HG03066 (cell line): Measurements from ENCODE around the gene CYGB.

ENCODE experiments used
- ATAC-seq: cut with Tn5 transposase; IDR thresholded peaks from one replicate; pipeline ENCODE4 v1.9.1; 2021; ENCODE audit warnings: low read depth; ENCODE audit not compliant: unreplicated experiment

CYGB gene

GRCh38 chr17:76506408-76507345 is 30.8 kb downstream of the CYGB start:
- no peak for ATAC-seq

DNA sequence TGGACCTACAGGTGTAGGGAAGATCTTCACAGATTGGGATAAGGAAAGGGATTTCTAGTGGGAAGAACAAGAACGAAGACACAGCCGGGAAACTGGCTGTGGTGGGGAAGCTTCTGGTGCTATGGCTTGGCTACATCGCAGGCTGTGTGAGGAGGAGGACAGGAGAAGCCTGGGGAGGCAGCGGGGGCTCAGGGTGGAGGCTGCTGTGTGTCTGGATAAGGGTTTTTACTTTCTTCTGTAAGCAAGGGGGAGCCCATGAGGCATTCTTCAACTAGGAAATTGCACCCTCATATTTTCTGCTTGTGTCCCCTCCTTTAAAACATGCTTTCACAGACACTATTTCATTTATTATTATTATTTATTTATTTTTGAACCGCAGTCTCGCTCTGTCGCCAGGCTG is 33.4 kb downstream of the CYGB start:
- no peak for ATAC-seq

GRCh38 chr17:76502341-76503211 is 34.9 kb downstream of the CYGB start:
- ATAC-seq: no peak

GRCh38 chr17:76501827-76502307 is 35.6 kb downstream of the CYGB start:
- ATAC-seq: no peak

DNA sequence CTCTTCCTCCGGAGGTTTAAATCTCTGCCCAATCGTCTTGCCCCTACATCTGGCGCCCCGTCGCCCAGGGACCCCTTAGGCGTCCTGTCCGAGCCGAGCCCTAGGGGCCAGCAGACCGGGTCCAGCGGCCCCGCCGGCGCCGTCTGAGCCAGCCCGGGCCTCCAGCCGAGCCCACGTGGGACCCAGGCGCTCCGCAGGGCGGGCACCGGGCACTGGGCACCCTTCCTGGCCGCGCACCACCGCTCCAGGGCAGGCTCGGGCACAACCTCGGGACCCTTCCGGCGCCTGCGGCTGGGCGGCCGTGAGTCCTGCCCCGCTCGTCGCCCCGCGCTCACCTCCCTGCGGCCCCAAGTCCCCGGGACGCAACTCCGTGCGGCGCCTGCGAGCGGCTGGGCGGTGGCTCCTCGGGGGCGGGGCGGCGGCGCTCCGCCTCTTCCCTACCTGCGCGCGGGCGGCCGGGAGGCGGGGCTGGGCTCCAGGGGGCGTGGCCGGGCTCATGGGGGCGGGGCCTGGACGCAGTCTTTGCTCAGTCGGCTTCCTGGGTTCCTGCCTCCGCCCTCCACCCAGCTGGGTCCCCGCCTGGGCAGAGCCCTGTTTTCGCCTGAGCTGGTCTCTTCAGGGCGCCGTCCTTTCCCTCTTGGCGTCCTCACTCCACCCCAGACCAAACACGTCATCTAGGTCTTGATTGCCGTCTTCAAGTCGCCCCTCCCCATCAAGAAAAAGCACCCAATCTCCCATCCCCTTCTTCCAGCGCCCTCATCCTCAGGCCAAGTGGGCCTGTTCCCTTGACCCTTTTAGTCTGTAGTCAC is 36.3 kb downstream of the CYGB start, which contains the start of gene RHBDF2:
TSS of gene RHBDF2 (minus strand) at position 406 of the 809 bp plus-strand sequence. CDS start 19,899 bp downstream, outside the sequence.
- peak; percentile 54 for ATAC-seq

- ATAC-seq: peak; percentile 4
Observed at GRCh38 chr17:76500747-76501017, 36.8 kb downstream of the CYGB start.

DNA sequence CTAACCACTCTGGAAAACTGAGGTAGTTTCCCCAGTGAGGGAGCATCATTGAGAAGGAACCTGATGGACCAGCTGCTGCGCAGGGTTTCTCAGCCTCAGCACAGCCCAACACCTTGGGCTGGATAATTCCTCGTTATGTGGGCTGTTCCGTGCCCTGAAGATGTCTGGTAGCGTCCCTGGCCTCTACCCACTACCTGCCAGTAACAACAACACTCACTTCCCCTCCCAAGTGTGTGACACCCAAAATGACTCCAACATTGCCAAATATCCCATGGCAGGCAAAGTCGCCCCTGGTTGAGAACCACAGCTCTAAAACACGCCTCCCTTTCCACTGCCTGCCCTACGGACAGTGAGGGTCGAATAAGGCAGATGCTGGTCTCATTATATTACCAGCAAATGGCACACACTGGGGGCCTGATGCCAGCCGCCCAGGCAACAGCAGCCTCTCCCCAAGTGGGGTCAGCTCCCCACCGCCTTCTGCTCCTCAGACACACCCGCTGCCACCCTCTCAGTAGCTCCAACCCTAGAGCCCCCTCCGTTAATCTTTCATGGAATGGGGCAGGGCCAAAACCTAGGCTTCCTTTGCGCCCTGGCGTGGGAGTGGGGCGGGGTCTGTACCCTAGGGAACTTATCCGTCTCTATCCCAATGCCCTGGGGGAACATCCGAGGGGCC is 37.3 kb downstream of the CYGB start:
- no peak for ATAC-seq

DNA sequence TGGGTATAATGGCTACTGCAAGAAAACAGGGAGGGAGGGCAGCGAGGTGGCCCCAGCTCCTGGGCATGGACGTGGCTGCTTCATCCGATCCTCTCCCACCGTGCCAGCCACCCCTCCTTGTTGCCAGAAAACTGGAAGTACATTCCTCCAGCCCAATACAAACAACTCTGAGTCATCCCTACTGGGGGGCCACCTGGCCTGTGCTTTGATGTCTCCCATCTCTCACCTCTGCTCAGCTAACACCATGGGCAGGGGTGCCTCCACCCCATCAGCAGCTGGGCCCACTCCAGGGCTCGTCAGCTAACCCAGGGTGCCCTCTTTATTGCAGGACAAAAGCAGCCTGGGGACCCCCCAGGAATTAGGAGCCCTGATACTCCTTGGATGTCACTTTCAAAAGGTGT is 38.2 kb downstream of the CYGB start:
- no peak for ATAC-seq

GRCh38 chr17:76498876-76499251 is 38.6 kb downstream of the CYGB start:
- ATAC-seq: no peak

DNA sequence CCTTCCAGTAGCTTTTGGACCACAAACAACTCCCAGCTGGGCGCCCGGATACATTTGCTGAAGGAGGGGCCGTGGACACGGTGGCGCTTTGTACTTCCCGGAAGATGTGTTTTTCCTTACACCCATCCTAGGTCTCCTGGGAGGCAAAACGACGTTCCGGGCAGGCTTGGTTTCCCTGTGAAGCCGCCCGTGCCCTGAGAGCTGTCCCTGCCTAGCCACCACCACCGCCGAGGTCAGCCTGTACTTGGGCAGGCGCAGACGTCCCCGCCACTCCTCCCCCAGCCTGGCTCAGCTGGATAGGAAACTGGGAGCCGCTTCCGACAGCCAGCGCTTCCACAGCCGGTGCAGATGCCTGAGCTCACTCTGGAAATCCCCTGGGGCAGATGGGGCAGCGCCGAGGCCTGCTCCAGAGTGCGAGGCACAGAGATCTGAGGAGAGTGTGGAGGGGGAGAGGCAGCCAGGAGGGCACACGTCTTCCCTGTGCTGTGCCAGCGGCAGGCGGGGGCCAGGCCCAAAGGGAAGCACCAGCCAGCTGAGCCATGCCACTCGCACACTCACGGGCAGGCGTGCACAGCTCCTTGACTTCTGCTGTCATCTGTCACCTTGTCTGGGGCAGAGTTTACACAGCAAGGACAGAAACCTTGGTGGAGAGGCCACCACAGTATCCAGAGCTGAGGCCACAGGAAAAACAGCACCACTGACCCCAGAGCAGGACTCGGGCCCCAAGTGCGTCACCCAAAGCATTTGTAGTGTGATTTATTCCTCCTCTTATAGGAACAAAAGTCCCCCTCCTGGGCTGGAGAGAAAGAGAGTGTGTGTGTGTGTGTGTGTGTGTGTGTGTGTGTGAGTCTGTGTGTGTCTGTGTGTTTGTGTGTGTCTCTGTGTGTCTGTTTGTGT is 39.3 kb downstream of the CYGB start:
- no peak for ATAC-seq

DNA sequence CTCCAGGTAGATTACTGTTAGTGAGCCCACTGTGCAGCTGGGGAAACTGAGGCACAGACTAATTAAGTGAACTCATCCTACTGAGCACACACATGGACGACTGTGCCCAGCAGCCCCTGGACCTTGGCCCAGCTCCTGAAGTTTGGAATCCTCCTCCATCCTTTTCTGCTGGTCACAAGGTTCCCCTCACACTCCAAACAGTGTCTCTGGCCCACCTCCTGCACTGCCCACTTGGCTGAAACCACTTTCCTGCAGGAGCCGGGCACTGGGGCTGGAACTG is 39.9 kb downstream of the CYGB start:
- no peak for ATAC-seq

DNA sequence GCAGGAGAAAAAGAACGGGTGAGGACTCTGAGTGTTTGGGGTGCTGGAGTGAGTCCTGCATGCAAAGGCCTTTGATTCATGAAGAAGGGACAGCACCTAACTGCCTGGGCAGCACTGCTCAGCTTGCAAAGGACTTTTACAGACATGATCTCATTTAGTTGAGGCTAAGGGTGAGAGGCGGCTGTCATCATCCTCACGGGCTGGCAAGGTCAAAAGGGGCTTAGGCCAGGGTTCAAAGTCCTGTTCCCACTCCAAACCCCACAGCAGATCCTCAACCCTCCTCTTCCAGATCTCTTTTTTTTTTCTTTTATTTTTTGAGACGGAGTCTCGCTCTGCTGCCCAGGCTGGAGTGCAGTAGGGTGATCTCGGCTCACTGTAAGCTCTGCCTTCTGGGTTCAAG is 41.0 kb downstream of the CYGB start:
- ATAC-seq: no peak

DNA sequence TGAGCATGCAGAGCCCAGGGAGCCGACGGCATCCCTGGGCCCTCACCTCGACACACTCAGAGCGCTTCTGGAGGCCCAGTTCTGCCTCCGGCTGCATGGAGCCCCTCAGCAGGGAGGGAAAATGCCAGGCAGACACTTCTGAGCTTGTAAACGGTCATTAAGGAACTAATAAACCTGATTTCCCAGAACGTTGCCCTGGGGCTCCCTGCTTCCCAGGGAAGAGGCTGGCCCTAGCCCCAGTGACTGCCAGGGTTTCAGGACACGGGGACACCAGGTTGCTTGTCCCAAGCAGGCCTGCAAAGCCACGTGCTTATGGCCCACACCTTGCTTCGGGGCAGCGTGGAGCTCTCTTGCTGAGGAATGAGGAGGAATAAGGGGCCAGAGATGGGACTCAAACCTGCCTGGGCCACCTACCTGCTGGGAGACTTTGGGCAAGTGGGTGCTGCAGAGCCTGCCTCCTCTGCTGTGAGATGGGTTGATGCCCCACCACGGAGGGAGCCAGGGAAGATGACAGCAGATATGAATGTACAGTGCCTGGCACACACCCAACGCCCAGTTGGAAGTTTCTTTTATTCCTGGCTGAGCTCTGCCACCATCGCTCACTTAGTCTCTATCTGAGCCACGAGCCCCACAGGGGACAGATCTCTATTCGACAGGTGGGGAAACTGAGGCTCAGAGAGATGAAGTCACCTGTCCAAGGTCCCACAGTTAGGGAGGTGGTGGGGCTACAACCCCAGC is 41.7 kb downstream of the CYGB start:
- ATAC-seq: no peak

DNA sequence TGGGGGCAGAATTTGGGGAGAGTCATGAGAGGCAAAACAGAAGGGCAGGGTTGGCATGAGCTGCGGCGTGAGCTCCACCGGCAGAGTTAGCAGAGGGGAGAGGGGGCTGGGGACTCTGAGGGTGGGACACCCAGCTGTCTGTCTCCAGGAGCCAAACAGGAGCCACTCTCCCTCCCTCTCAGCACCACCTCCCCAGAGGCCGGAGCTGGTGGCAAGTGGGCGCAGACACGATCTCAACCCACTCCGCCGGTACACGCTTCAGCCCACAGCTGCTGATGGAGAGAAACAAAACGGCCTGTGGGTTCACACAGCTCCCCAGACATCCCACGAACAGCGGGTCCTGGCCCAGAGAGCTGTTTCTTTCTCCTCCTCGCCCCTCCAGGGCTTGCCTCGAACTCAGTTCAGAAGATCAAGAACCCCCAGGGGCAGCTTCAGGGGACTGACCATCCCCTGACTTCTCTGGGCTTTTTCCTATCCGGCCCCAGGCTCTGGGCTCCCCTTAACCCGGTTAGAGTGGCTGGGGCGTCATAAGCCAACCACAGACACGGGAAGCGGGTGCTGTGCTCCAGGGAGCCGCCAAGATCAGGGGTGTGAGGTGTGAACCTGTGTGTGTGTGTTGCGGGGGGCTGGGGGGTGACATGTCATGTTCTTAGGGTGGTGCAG is 43.9 kb downstream of the CYGB start:
- no peak for ATAC-seq

- peak; percentile 39 for ATAC-seq
Observed at GRCh38 chr17:76492989-76493501, 44.5 kb downstream of the CYGB start.

GRCh38 chr17:76492123-76492988 is 45.2 kb downstream of the CYGB start:
- peak; percentile 53 for ATAC-seq
